Kidney tubule cell (primary cell): ENCODE results near the gene ZSCAN21.

Experiments used
- DNase-seq: peaks from one replicate; pipeline ENCODE4 v3.0.0-alpha.2; 2018; ENCODE audit warnings: low spot score

ZSCAN21 gene

GRCh38 chr7:100100420-100101015 lies 50.9 kb downstream of the ZSCAN21 start:
- peak; percentile 99 for DNase-seq

- DNase-seq = peak; percentile 99
These were observed 51.7 kb downstream of the ZSCAN21 start, which contains the start of the genes AP4M1 and MCM7 for GRCh38 chr7:100101016-100101862. TSS of gene AP4M1 (plus strand) at chr7:100101643. CDS start at chr7:100101715, 72 bp downstream. TSS of gene MCM7 (minus strand) at chr7:100101397. CDS start at chr7:100101294, 103 bp downstream.

GRCh38 chr7:100102950-100103840 lies 53.6 kb downstream of the ZSCAN21 start:
- DNase-seq = no peak

GRCh38 chr7:100105534-100105933 lies 56.0 kb downstream of the ZSCAN21 start:
- no peak for DNase-seq

GRCh38 chr7:100106633-100107032 lies 57.1 kb downstream of the ZSCAN21 start:
- no peak for DNase-seq

GRCh38 chr7:100107125-100107737 lies 57.7 kb downstream of the ZSCAN21 start:
- no peak for DNase-seq

GRCh38 chr7:100107890-100108289 lies 58.3 kb downstream of the ZSCAN21 start:
- no peak for DNase-seq

GRCh38 chr7:100109521-100110163 lies 60.1 kb downstream of the ZSCAN21 start:
- DNase-seq = no peak

GRCh38 chr7:100111156-100111555 lies 61.6 kb downstream of the ZSCAN21 start:
- no peak for DNase-seq

GRCh38 chr7:100111914-100112313 lies 62.3 kb downstream of the ZSCAN21 start:
- DNase-seq = no peak
